LNCAP (cell line): ENCODE results near the gene SPRED3.

Experiments
- TF ChIP-seq, protein P1 (sequence below): fragments of 450-650 bp; IDR thresholded peaks from 2 replicates; pipeline ENCODE4 v1.5.1; 2017; ENCODE audit warnings: mild to moderate bottlenecking

SPRED3 gene

DNA sequence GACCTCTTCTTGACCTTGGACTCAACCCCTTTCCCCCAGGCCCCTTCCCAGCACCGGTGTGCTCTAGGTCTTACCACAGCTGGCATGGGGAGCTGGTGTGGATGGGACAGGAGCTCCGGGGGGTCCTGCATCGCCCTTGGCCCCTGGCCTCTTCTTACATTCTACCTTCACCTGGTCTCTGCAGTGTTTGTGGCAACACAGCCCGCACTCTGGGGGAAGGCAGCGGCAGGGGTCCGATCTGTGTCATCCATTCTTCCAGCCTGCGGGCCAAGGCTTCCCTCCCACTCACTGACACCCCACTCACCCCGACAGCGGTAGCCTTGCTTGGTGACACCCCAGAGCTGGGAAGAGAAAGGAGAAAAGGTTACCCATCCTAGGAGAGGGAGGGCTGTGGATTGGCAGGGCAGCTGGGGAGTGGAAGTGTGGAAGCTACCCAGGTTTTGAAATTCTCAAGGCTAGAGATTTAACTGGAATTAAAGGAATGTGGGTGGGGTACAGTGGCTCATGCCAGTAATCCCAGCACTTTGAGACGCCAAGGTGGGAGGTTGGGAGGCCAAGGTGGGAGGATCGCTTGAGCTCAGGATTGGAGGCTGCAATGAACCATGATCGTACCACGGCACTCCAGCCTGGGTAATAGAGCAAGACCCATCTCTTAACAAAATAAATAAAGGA lies 22.7 kb downstream of the SPRED3 start:
- TF ChIP-seq, protein P1, sequence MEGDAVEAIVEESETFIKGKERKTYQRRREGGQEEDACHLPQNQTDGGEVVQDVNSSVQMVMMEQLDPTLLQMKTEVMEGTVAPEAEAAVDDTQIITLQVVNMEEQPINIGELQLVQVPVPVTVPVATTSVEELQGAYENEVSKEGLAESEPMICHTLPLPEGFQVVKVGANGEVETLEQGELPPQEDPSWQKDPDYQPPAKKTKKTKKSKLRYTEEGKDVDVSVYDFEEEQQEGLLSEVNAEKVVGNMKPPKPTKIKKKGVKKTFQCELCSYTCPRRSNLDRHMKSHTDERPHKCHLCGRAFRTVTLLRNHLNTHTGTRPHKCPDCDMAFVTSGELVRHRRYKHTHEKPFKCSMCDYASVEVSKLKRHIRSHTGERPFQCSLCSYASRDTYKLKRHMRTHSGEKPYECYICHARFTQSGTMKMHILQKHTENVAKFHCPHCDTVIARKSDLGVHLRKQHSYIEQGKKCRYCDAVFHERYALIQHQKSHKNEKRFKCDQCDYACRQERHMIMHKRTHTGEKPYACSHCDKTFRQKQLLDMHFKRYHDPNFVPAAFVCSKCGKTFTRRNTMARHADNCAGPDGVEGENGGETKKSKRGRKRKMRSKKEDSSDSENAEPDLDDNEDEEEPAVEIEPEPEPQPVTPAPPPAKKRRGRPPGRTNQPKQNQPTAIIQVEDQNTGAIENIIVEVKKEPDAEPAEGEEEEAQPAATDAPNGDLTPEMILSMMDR = no peak

DNA sequence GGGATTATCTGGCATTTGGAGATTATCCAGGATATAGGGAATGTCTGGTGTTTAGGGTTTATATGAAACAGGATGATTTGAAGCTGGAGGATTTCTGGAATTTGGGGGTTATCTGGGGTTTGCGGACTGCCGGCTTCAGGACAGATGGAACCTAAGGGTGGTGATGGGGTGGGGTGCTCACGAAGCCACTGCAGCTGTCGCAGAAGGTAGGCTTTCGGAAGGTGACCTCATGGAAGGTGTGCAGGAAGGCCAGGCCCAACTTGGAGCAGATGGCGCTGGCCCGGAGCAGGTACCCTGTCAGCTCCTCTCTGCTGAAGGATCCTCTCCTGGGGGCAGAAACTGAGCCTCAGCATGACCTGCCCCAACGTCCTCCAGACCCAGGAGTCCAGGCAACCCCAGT lies 24.0 kb downstream of the SPRED3 start:
- TF ChIP-seq, protein P1 = no peak

DNA sequence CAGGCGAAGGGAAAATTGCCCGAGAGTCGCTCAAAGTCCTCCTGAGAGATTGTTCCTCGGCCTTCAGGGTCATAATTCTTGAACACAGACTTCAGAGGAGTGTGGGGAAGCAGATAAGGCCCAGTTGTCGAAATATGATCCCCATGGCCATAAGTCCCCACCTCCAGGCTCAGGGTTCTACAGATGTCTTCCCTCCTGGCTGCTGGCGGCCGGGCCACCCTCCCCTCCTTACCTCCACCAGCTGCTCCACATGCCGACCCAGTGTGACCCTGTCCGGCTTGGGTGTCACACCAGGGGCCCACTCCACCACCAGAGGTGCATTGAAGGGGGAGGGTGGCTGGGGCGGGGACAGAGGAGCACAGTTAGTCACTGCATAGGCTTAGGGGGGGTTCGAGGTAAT lies 24.5 kb downstream of the SPRED3 start:
- TF ChIP-seq, protein P1 = no peak

DNA sequence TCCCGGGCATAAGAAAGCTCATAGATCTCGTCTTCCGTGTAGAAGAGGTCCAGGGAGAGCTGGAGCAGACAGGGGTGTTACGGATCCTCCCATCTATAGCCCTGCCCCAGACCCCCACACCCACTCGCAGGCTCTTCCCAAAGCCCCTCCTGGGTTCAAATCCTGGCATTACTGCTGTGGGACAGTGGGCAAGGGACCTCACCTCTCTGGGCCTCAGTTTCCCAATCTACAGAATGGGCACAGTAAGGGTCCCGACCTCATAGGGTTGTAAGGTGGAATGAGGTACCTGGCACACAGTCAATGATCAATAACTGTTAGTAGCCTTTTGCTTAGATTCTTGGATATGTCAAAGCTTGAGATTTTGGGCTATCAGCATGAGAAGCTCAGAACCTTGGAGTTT lies 24.9 kb downstream of the SPRED3 start:
- TF ChIP-seq, protein P1 = no peak

DNA sequence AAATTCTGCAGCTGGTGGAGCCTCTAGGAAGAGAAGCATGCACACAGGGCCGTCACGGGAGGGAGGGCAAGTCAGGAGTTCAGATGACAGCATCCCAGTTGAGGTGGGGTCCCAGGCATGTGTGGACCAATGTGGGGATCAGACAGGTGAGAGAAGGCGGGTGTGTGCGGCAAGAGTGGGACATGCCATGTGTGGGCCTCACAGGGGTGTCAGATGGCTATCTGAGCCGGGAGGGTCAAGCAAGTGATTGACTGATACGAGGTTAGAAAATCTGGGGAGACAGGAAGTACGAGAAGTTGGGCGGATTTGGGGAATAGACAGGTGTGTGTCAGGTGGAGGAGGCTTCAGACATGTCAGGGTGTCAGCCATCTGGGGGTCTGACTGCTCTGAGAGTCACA lies 28.6 kb downstream of the SPRED3 start:
- TF ChIP-seq, protein P1 = no peak

DNA sequence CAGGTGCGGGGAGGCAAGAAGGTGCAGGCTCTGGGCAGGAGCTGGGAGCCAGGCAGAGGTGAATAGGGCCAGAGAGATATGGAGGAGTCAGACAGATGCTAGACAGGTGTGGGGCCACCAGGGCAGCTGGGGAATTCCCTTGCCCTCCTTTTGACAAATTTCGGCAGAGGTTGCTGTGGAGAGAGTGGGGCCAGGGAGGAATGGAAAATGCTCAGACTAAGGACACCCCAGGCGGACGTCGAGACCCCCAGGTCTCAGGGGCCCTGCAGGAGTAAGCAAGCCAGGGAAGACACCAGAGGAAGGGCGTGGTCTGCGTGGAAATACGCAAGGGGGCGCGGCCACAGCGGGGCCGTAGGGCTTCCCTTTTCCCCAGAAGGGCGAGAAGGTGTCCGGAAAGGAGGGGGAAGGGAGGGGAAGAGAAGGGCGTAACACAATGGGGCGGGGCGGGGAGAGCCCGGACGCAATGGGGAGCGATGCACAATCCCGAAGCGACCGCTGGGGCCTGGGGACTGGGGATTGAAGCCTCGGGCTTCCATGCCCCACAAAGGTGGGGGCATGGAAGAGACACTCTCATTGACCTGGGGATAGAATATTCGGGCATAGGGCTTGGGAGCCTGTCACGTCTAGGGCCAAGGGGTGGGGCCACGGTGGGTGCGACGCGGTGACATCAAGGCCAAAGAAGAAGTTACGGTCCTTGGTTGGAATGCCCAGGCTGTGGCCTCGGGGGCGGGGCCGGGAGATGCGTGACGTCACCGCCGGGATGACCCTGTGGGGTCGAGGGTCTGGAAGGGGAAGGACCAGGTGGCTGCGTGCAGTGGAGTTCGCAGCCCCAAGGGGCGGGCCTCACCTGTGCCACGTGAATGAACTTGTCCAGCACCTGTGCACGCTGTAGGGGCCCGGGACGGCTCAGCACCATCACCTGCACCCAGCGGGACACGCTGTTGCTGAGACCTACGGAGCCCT lies 29.3 kb downstream of the SPRED3 start:
- TF ChIP-seq, protein P1 = no peak

DNA sequence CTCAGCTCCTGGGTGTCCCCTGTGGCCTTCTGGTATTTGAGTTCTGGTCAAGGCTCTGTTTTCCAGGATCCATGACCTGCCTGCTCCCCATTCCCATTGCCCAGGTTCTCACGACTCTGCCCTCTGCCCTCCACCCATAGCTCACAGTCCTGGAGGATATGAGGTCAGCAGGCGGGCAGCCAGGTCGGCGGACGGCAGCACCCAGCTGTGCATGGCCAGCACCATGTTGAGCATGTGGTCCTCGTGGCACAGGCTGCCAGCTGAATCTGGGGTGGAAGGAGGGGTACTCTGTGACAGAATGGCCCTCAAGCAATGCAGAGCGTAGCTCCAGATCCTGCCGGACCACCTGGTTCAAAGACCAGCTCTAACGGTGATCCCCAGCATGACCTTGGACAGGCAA lies 32.4 kb downstream of the SPRED3 start:
- TF ChIP-seq, protein P1 = no peak
